Sigmoid colon (tissue), 7 donors: ENCODE data around the gene COL5A1. TPM values are rescaled to one million over a fixed set of nuclear protein-coding genes. Genes with fewer than 3 reads are reported as not detected.
A peak's percentile ranks its signal among the peaks of the same experiment; 100 is the strongest.

ENCODE experiments used
- DNase-seq: peaks from one replicate; pipeline ENCODE4 v3.0.0-alpha.2; 2019
- H3K27ac ChIP-seq, 4 donors: fragments of 200-600 bp; sonication (generic); one replicate each; pipeline ENCODE4 v1.5.1; 2016 to 2019; ENCODE audit warnings: mild to moderate bottlenecking in 1 of 4
- H3K27me3 ChIP-seq, 3 donors: fragments of 200-600 bp; sonication (generic); one replicate each; pipeline ENCODE4 v1.5.1; 2019; ENCODE audit warnings: mild to moderate bottlenecking in 1 of 3
- H3K36me3 ChIP-seq, 4 donors: fragments of 200-600 bp; sonication (generic); one replicate each; pipeline ENCODE4 v1.5.1; 2016 to 2019
- H3K4me1 ChIP-seq, 4 donors: fragments of 200-600 bp; sonication (generic); one replicate each; pipeline ENCODE4 v1.5.1; 2017 to 2019
- H3K4me3 ChIP-seq, 4 donors: fragments of 200-600 bp; sonication (generic); one replicate each; pipeline ENCODE4 v1.5.1; 2017 to 2019; ENCODE audit warnings: mild to moderate bottlenecking in 2 of 4, moderate library complexity in 1 of 4
- H3K9me3 ChIP-seq, 4 donors: fragments of 200-600 bp in 3 of 4; sonication (generic) in 3 of 4; one replicate each; pipeline versions ENCODE4 v1.5.1 to v1.6.1; 2013 to 2019
- CTCF ChIP-seq, 4 experiments: fragments of 450-650 bp in 3 of 4; fragments of 200-600 bp in 1 of 4; IDR thresholded peaks; one replicate each; pipeline ENCODE4 v1.5.1; 2016 to 2019; ENCODE audit warnings: antibody characterized with exemption in 4 of 4, mild to moderate bottlenecking in 3 of 4, moderate library complexity in 2 of 4
- EP300 ChIP-seq, 4 donors: sonication (generic); formaldehyde crosslinking; IDR thresholded peaks; one replicate each; pipeline ENCODE4 v1.6.1; 2017; ENCODE audit warnings: antibody characterized with exemption in 4 of 4
- POLR2A ChIP-seq, 2 donors: fragments of 450-650 bp; IDR thresholded peaks; one replicate each; pipeline ENCODE4 v1.6.1; 2016; ENCODE audit warnings: antibody characterized with exemption in 2 of 2, mild to moderate bottlenecking in 2 of 2, moderate library complexity in 2 of 2
- POLR2AphosphoS5 ChIP-seq, 4 donors: sonication (generic); formaldehyde crosslinking; IDR thresholded peaks; one replicate each; pipeline ENCODE4 v1.6.1; 2017; ENCODE audit warnings: antibody characterized with exemption in 4 of 4
- WGBS, 2 donors: extraction: QIAGEN DNeasy Blood & Tissue Kit; methylation state at CpG; one replicate each; pipeline ENCODE4 v1.1.7; 2013; 5-methylcytosine and 5-hydroxymethylcytosine counted together
- intact Hi-C: fragments of 100-400 bp; cut with DNase I; formaldehyde crosslinking; loops from one replicate; pipeline ENCODE4 v1.15.1; 2023
- polyA plus RNA-seq, 3 donors: library from polyadenylated mRNA; stranded (reverse); fragments of 200-250 nt; gene quantifications; one replicate each; pipeline ENCODE4 v1.2.3, GENCODE V29; 2013
- total RNA-seq, 4 donors: library from RNA; depleted of rRNA; stranded (reverse); fragments of >200 nt; gene quantifications; one replicate each; pipeline ENCODE4 v1.1.0, GENCODE V29; 2016
- donor health status: healthy with polysubstance abuse.
- donor health status: Bipolar disorder and iron deficiency.
- donor health status: healthy.

The COL5A1 gene
- total and polyA plus RNA-seq, 7 donors: 4.2 to 168 (median 24.2) TPM

- Histone ChIP-seq H3K27ac (peak overlapping the region in 1 of 4 donors; percentile 48), H3K4me1 (peaks cover 0 to 92% (median 79%) of the 10 kb centered on the region in 4 donors), H3K4me3 (no peak overlapping the region), H3K36me3 (peaks cover 0 to 13% (median 0%) of the 10 kb centered on the region in 4 donors), H3K9me3 (no peaks in the 10 kb centered on the region), H3K27me3 (no peaks in the 10 kb centered on the region)
- TF ChIP-seq POLR2A (IDR thresholded peaks at IDR 0.05) (no peak), EP300 (IDR thresholded peaks at IDR 0.05) (no peak), CTCF (IDR thresholded peaks at IDR 0.05) (no peak), POLR2AphosphoS5 (IDR thresholded peaks at IDR 0.05) (no peak)
- intact Hi-C loops: no loop called here
- DNase-seq: peak; percentile 65
- 87 to 91% methylated on average over 26 of the region's 26 CpGs for WGBS, 2 donors
These were observed 9.0 kb downstream of the COL5A1 start for GRCh38 chr9:134650431-134651190.

GRCh38 chr9:134651226-134651905 is 9.8 kb downstream of the COL5A1 start:
- Histone ChIP-seq H3K4me3 (no peak overlapping the region), H3K36me3 (peaks cover 0 to 13% (median 0%) of the 10 kb centered on the region in 4 donors), H3K27ac (peak overlapping the region in 1 of 4 donors; percentile 48), H3K9me3 (no peaks in the 10 kb centered on the region), H3K27me3 (no peaks in the 10 kb centered on the region), H3K4me1 (peaks cover 0 to 92% (median 79%) of the 10 kb centered on the region in 4 donors)
- peak; percentile 60 for DNase-seq
- WGBS, 2 donors: 76 to 79% methylated on average over 10 of the region's 10 CpGs
- TF ChIP-seq EP300 (IDR thresholded peaks at IDR 0.05): no peak
- no peak for TF ChIP-seq POLR2AphosphoS5 (IDR thresholded peaks at IDR 0.05)
- TF ChIP-seq POLR2A (IDR thresholded peaks at IDR 0.05): no peak
- no peak for TF ChIP-seq CTCF (IDR thresholded peaks at IDR 0.05)
- intact Hi-C loops: no loop called here

GRCh38 chr9:134652291-134653225 is 11.0 kb downstream of the COL5A1 start:
- peak; percentile 61 for DNase-seq
- WGBS, 2 donors: 65 to 81% methylated on average over 28 of the region's 28 CpGs
- Histone ChIP-seq H3K9me3 (no peaks in the 10 kb centered on the region), H3K36me3 (peaks cover 0 to 13% (median 0%) of the 10 kb centered on the region in 4 donors), H3K4me1 (peaks cover 0 to 85% (median 69%) of the 10 kb centered on the region in 4 donors), H3K27me3 (no peaks in the 10 kb centered on the region), H3K4me3 (no peak overlapping the region), H3K27ac (peak overlapping the region in 1 of 4 donors; percentile 48)
- TF ChIP-seq CTCF (IDR thresholded peaks at IDR 0.05): no peak
- TF ChIP-seq EP300 (IDR thresholded peaks at IDR 0.05): no peak
- no peak for TF ChIP-seq POLR2AphosphoS5 (IDR thresholded peaks at IDR 0.05)
- TF ChIP-seq POLR2A (IDR thresholded peaks at IDR 0.05): no peak
- intact Hi-C loops: no loop called here

- Histone ChIP-seq H3K27me3 (no peaks in the 10 kb centered on the region), H3K4me3 (no peak overlapping the region), H3K27ac (peak overlapping the region in 1 of 4 donors; percentile 48), H3K4me1 (peaks cover 0 to 85% (median 69%) of the 10 kb centered on the region in 4 donors), H3K36me3 (peaks cover 0 to 12% (median 0%) of the 10 kb centered on the region in 4 donors), H3K9me3 (no peaks in the 10 kb centered on the region)
- peak; percentile 64 for DNase-seq
- no peak for TF ChIP-seq CTCF (IDR thresholded peaks at IDR 0.05)
- no peak for TF ChIP-seq POLR2AphosphoS5 (IDR thresholded peaks at IDR 0.05)
- TF ChIP-seq POLR2A (IDR thresholded peaks at IDR 0.05): no peak
- no peak for TF ChIP-seq EP300 (IDR thresholded peaks at IDR 0.05)
- intact Hi-C loops: no loop called here
- WGBS, 2 donors: 82 to 84% methylated on average over 17 of the region's 17 CpGs
These were observed 11.8 kb downstream of the COL5A1 start for GRCh38 chr9:134653259-134654009.
